BE2C (cell line): ENCODE data around the gene TEX22.

Source experiments
- DNase-seq: peaks from one replicate; pipeline ENCODE4 v3.0.0-alpha.2; 2020
- H3K27me3 ChIP-seq: fragments of 250-450 bp; sonication (Bioruptor Pico); 2 replicates; pipeline ENCODE4 v1.5.1; 2020; ENCODE audit warnings: mild to moderate bottlenecking
- H3K36me3 ChIP-seq: fragments of 250-450 bp; sonication (Bioruptor Pico); 2 replicates; pipeline ENCODE4 v1.5.1; 2020; ENCODE audit warnings: mild to moderate bottlenecking
- H3K4me1 ChIP-seq: fragments of 250-450 bp; sonication (Bioruptor Pico); 2 replicates; pipeline ENCODE4 v1.5.1; 2020
- H3K4me3 ChIP-seq: 2 replicates; pipeline ENCODE4 v1.5.1; 2011; ENCODE audit warnings: low read depth, low read length
- H3K9me3 ChIP-seq: fragments of 250-450 bp; sonication (Bioruptor Pico); 2 replicates; pipeline ENCODE4 v1.5.1; 2020
- CTCF ChIP-seq: IDR thresholded peaks from 2 replicates; pipeline ENCODE4 v1.5.1; 2012; ENCODE audit warnings: mild to moderate bottlenecking, low read depth, low read length

TEX22 gene

GRCh38 chr14:105410642-105411016 lies 12.3 kb downstream of the TEX22 start:
- H3K27me3 ChIP-seq: no peaks in the 10 kb centered on the region
- no peaks in the 10 kb centered on the region for H3K36me3 ChIP-seq
- no peak for DNase-seq
- peaks cover 7% of the 10 kb centered on the region for H3K4me1 ChIP-seq
- H3K4me3 ChIP-seq: no peak overlapping the region
- no peak for TF ChIP-seq CTCF
- H3K9me3 ChIP-seq: no peaks in the 10 kb centered on the region

GRCh38 chr14:105411017-105411941 lies 12.9 kb downstream of the TEX22 start:
- no peak for TF ChIP-seq CTCF
- Histone ChIP-seq H3K36me3 (no peaks in the 10 kb centered on the region), H3K27me3 (no peaks in the 10 kb centered on the region), H3K4me3 (peak overlapping the region; percentile 28; the same call in 1 of the 2 replicates), H3K9me3 (no peaks in the 10 kb centered on the region), H3K4me1 (peaks cover 7% of the 10 kb centered on the region)
- peak; percentile 67 for DNase-seq

- H3K9me3 ChIP-seq: no peaks in the 10 kb centered on the region
- no peak overlapping the region for H3K4me3 ChIP-seq
- no peaks in the 10 kb centered on the region for H3K27me3 ChIP-seq
- H3K36me3 ChIP-seq: no peaks in the 10 kb centered on the region
- DNase-seq: no peak
- peaks cover 7% of the 10 kb centered on the region for H3K4me1 ChIP-seq
- no peak for TF ChIP-seq CTCF
Measured at GRCh38 chr14:105411985-105412770, 13.8 kb downstream of the TEX22 start.

GRCh38 chr14:105412771-105413543 lies 14.6 kb downstream of the TEX22 start:
- Histone ChIP-seq H3K4me3 (no peak overlapping the region), H3K27me3 (no peaks in the 10 kb centered on the region), H3K36me3 (no peaks in the 10 kb centered on the region), H3K9me3 (no peaks in the 10 kb centered on the region), H3K4me1 (peaks cover 7% of the 10 kb centered on the region)
- TF ChIP-seq CTCF: no peak
- no peak for DNase-seq

- Histone ChIP-seq H3K9me3 (no peaks in the 10 kb centered on the region), H3K36me3 (no peaks in the 10 kb centered on the region), H3K27me3 (no peaks in the 10 kb centered on the region), H3K4me1 (peaks cover 7% of the 10 kb centered on the region), H3K4me3 (no peak overlapping the region)
- DNase-seq: no peak
- TF ChIP-seq CTCF: no peak
Measured at GRCh38 chr14:105413544-105413886, 15.2 kb downstream of the TEX22 start.
